Thyroid gland (tissue), 4 donors: Measurements from ENCODE around the gene BMPR2.
"Not testable (repeated sequence)": the region's sequence is repeated elsewhere in the genome, so short reads cannot be mapped to it uniquely, and the experiment has no call there.

ENCODE experiments used
- CTCF ChIP-seq, 6 experiments: fragments of 200-600 bp in 3 of 6; fragments of 450-650 bp in 3 of 6; sonication (generic) in 3 of 6; IDR thresholded peaks; one replicate each; pipeline ENCODE4 v1.5.1; 2016 to 2019; ENCODE audit warnings: antibody characterized with exemption in 6 of 6, mild to moderate bottlenecking in 2 of 6, inconsistent platforms in 1 of 6, moderate library complexity in 1 of 6
- POLR2A ChIP-seq, 2 donors: fragments of 450-650 bp; IDR thresholded peaks; one replicate each; pipeline ENCODE4 v1.6.1; 2017; ENCODE audit warnings: antibody characterized with exemption in 2 of 2, mild to moderate bottlenecking in 2 of 2, moderate library complexity in 1 of 2

DNA sequence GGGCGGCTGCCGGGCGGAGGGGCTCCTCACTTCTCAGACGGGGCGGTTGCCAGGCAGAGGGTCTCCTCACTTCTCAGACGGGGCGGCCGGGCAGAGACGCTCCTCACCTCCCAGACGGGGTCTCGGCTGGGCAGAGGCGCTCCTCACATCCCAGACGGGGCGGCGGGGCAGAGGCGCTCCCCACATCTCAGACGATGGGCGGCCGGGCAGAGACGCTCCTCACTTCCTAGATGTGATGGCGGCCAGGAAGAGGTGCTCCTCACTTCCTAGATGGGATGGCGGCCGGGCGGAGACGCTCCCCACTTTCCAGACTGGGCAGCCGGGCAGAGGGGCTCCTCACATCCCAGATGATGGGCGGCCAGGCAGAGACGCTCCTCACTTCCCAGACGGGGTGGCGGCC is 159.2 kb downstream of the BMPR2 start:
- TF ChIP-seq POLR2A, CTCF (IDR thresholded peaks at IDR 0.05): not testable (repeated sequence)
